Measurements from ENCODE around the gene TRPC1.
"Not testable (repeated sequence)": the region's sequence is repeated elsewhere in the genome, so short reads cannot be mapped to it uniquely, and the experiment has no call there.

The TRPC1 gene

DNA sequence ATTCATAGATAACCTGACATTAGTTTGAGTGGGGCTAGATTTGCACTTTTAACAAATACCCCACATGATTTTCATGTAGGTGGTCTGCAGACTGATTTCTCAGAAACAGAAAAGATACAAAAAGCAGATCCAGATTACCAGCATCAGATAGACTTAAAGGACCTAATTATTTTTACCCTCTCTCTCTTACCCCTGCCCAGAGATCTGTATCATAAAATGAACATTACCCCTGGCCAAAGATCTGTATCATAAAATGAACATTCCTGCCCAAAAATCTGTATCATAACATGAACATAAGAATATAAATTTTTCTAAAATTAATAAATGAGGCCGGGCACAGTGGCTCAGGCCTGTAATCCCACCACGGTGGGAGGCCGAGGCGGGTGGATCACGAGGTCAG lies 14.6 kb upstream of the TRPC1 start:
- no peak for ATAC-seq (ENCODE audit: insufficient read depth, low read depth)

GRCh38 chr3:142714882-142715281 lies 9.0 kb upstream of the TRPC1 start:
- ATAC-seq (ENCODE audit: insufficient read depth, low read depth); H3K4me2 ChIP-seq (ENCODE audit: insufficient read depth, low read length); H4K20me1 ChIP-seq (ENCODE audit: insufficient read depth, low read length); H3K79me2 ChIP-seq (ENCODE audit: insufficient read depth, low read length); H3K9me3 ChIP-seq (ENCODE audit: insufficient read depth, low read length, severe bottlenecking); H3K36me3 ChIP-seq (ENCODE audit: insufficient read depth, low read length); H3K27ac ChIP-seq (ENCODE audit: low read length); H3K4me3 ChIP-seq (ENCODE audit: low read depth in 1 of 2, low read length in 2 of 2); H3K27me3 ChIP-seq (ENCODE audit: insufficient read depth, low read length, poor library complexity); H3K9ac ChIP-seq (ENCODE audit: low read depth, low read length); H3K4me1 ChIP-seq (ENCODE audit: insufficient read depth, low read length); DNase-seq; H2AFZ ChIP-seq (ENCODE audit: low read depth, low read length): not testable (repeated sequence)

More for the DNA sequence above, 14.6 kb upstream of the TRPC1 start:
- no peak overlapping the region for H3K4me3 ChIP-seq (ENCODE audit: low read depth in 1 of 2, low read length in 2 of 2)
- H3K9me3 ChIP-seq (ENCODE audit: insufficient read depth, low read length, severe bottlenecking) = no peaks in the 10 kb centered on the region
- TF ChIP-seq EZH2 (IDR thresholded peaks at IDR 0.05; ENCODE audit: borderline replicate concordance, low read depth, low read length, severe bottlenecking) = no peak
- TF ChIP-seq, protein P1, sequence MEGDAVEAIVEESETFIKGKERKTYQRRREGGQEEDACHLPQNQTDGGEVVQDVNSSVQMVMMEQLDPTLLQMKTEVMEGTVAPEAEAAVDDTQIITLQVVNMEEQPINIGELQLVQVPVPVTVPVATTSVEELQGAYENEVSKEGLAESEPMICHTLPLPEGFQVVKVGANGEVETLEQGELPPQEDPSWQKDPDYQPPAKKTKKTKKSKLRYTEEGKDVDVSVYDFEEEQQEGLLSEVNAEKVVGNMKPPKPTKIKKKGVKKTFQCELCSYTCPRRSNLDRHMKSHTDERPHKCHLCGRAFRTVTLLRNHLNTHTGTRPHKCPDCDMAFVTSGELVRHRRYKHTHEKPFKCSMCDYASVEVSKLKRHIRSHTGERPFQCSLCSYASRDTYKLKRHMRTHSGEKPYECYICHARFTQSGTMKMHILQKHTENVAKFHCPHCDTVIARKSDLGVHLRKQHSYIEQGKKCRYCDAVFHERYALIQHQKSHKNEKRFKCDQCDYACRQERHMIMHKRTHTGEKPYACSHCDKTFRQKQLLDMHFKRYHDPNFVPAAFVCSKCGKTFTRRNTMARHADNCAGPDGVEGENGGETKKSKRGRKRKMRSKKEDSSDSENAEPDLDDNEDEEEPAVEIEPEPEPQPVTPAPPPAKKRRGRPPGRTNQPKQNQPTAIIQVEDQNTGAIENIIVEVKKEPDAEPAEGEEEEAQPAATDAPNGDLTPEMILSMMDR (IDR thresholded peaks at IDR 0.05; ENCODE audit: borderline replicate concordance, extremely low read depth, low read length, poor library complexity, severe bottlenecking) = no peak
- no peaks in the 10 kb centered on the region for H3K27me3 ChIP-seq (ENCODE audit: insufficient read depth, low read length, poor library complexity)
- no peak overlapping the region for H3K4me2 ChIP-seq (ENCODE audit: insufficient read depth, low read length)
- H3K27ac ChIP-seq (ENCODE audit: low read length) = no peak overlapping the region
- no peaks in the 10 kb centered on the region for H3K79me2 ChIP-seq (ENCODE audit: insufficient read depth, low read length)
- H3K36me3 ChIP-seq (ENCODE audit: insufficient read depth, low read length) = no peaks in the 10 kb centered on the region; the same call in 1 of the 2 replicates
- H2AFZ ChIP-seq (ENCODE audit: low read depth, low read length) = no peak overlapping the region
- DNase-seq = no peak
- H3K9ac ChIP-seq (ENCODE audit: low read depth, low read length) = no peak overlapping the region
- H4K20me1 ChIP-seq (ENCODE audit: insufficient read depth, low read length) = no peaks in the 10 kb centered on the region
- no peaks in the 10 kb centered on the region for H3K4me1 ChIP-seq (ENCODE audit: insufficient read depth, low read length)

GRCh38 chr3:142716102-142716501 lies 7.7 kb upstream of the TRPC1 start:
- no peaks in the 10 kb centered on the region for H4K20me1 ChIP-seq (ENCODE audit: insufficient read depth, low read length)
- H3K27me3 ChIP-seq (ENCODE audit: insufficient read depth, low read length, poor library complexity) = peaks cover 3% of the 10 kb centered on the region
- ATAC-seq (ENCODE audit: insufficient read depth, low read depth) = no peak
- no peaks in the 10 kb centered on the region for H3K79me2 ChIP-seq (ENCODE audit: insufficient read depth, low read length)
- no peak overlapping the region for H3K4me3 ChIP-seq (ENCODE audit: low read depth in 1 of 2, low read length in 2 of 2)
- H2AFZ ChIP-seq (ENCODE audit: low read depth, low read length) = no peak overlapping the region
- no peaks in the 10 kb centered on the region for H3K4me1 ChIP-seq (ENCODE audit: insufficient read depth, low read length)
- DNase-seq = no peak
- no peaks in the 10 kb centered on the region for H3K9me3 ChIP-seq (ENCODE audit: insufficient read depth, low read length, severe bottlenecking)
- no peak overlapping the region for H3K27ac ChIP-seq (ENCODE audit: low read length)
- TF ChIP-seq EZH2 (IDR thresholded peaks at IDR 0.05; ENCODE audit: borderline replicate concordance, low read depth, low read length, severe bottlenecking) = no peak
- TF ChIP-seq, protein P1 (IDR thresholded peaks at IDR 0.05; ENCODE audit: borderline replicate concordance, extremely low read depth, low read length, poor library complexity, severe bottlenecking) = no peak
- no peak overlapping the region for H3K9ac ChIP-seq (ENCODE audit: low read depth, low read length)
- H3K36me3 ChIP-seq (ENCODE audit: insufficient read depth, low read length) = no peaks in the 10 kb centered on the region
- H3K4me2 ChIP-seq (ENCODE audit: insufficient read depth, low read length) = no peak overlapping the region

- H3K27ac ChIP-seq (ENCODE audit: low read length) = no peak overlapping the region
- no peaks in the 10 kb centered on the region for H3K9me3 ChIP-seq (ENCODE audit: insufficient read depth, low read length, severe bottlenecking)
- no peaks in the 10 kb centered on the region for H4K20me1 ChIP-seq (ENCODE audit: insufficient read depth, low read length)
- peak overlapping the region in 1 of 2 experiments; percentile 58; a peak in 2 of 4 replicates for H3K4me3 ChIP-seq (ENCODE audit: low read depth in 1 of 2, low read length in 2 of 2)
- DNase-seq (peak; percentile 90), ATAC-seq (ENCODE audit: insufficient read depth, low read depth) (no peak)
- no peaks in the 10 kb centered on the region for H3K79me2 ChIP-seq (ENCODE audit: insufficient read depth, low read length)
- no peak overlapping the region for H3K9ac ChIP-seq (ENCODE audit: low read depth, low read length)
- no peak overlapping the region for H2AFZ ChIP-seq (ENCODE audit: low read depth, low read length)
- peak overlapping the region; percentile 68 for H3K4me2 ChIP-seq (ENCODE audit: insufficient read depth, low read length)
- TF ChIP-seq, protein P1 (IDR thresholded peaks at IDR 0.05; ENCODE audit: borderline replicate concordance, extremely low read depth, low read length, poor library complexity, severe bottlenecking) = no peak
- no peak for TF ChIP-seq EZH2 (IDR thresholded peaks at IDR 0.05; ENCODE audit: borderline replicate concordance, low read depth, low read length, severe bottlenecking)
- peaks cover 18% of the 10 kb centered on the region for H3K4me1 ChIP-seq (ENCODE audit: insufficient read depth, low read length)
- H3K36me3 ChIP-seq (ENCODE audit: insufficient read depth, low read length) = no peaks in the 10 kb centered on the region
- H3K27me3 ChIP-seq (ENCODE audit: insufficient read depth, low read length, poor library complexity) = peaks cover 13% of the 10 kb centered on the region
Observed at GRCh38 chr3:142723665-142723967, 218 bp upstream of the TRPC1 start.

Measured in DND-41 (cell line).